ENCODE measurements around the gene RBM20.

RBM20 gene

GRCh38 chr10:110834629-110835301, 190.6 kb downstream of the RBM20 start:
- no peak for DNase-seq (ENCODE audit: low spot score)

DNA sequence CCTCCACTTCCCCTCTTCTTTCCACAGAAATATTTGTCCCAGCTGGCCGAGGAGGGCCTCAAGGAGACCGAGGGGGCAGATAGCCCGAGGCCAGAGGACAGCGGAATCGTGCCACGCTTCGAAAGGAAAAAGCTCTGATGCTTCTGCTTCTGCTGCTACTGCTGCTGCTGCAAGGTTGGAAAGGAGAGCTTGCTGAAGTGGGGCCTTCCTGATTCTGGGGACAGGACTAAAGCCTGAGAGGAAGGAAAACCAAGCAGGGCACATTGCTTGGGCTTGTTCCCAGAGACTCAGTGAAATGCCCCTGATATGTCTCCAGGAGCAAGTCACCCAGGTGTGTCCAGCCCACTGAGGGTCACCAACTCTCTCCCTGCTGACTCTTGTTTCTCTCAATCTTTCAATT, 191.7 kb downstream of the RBM20 start:
- no peak for DNase-seq (ENCODE audit: low spot score)

DNA sequence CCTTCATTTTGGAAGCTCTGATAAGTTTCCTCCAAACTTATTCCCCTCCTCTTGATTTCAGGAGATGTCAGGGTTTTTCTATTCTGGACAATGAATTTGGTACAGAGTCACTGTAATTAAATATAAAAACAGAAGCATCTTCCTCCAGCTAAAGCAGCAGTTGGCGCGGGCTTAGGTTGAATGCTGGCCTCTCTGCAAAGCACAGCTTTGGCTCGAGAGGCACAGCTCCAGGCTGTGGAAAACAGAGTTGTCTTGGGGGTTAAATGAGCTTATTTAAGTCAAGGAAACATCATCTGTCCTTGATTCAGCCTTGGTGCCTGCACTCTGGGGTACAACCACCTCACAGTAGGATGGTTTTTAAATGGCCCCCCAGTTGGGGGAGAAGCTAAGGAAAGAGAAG, 192.6 kb downstream of the RBM20 start:
- no peak for DNase-seq (ENCODE audit: low spot score)

DNA sequence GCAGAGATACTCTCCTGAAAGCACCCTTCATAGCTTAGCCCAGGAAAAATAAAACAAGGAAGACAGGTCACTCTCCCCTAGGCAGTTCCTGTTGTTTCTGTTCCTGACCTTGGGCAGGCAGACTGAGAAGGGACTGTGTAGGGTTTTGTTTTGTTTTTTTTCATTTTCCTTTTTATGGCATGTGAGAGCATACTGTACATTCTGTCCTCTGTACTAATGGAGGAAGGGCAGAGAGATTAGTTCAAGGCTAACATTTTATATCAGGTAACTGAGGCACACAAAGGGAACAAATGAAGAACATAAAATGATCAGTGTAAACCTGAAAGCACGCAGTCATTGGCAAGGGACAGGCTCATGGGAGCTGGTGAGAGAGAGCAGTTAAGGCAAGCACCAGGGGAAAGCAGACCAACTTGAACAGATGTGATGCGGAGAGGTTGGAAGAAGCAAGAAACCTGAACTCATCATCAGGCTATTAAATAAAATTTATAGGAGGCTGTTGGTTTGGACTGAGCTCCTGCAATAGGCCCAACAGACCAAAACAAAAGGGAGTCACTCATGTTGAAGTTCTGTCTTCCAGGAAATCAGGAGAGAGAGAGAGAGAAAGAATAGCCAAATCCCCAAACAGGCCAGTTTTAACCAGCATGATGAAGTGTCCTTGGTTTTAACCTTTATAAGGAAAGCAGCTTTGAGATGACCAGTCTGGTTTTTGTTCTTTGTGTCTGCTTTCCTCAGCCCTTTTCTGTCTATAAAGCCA, 193.5 kb downstream of the RBM20 start:
- no peak for DNase-seq (ENCODE audit: low spot score)

- DNase-seq (ENCODE audit: low spot score) = no peak
Observed at GRCh38 chr10:110840225-110840922, 196.2 kb downstream of the RBM20 start.

- no peak for DNase-seq (ENCODE audit: low spot score)
Observed at GRCh38 chr10:110840923-110841428, 196.8 kb downstream of the RBM20 start.

GRCh38 chr10:110841767-110842267, 197.7 kb downstream of the RBM20 start:
- no peak for DNase-seq (ENCODE audit: low spot score)

- no peak for DNase-seq (ENCODE audit: low spot score)
Observed at GRCh38 chr10:110842326-110842904, 198.3 kb downstream of the RBM20 start.

GRCh38 chr10:110843031-110843430, 198.9 kb downstream of the RBM20 start:
- no peak for DNase-seq (ENCODE audit: low spot score)

DNA sequence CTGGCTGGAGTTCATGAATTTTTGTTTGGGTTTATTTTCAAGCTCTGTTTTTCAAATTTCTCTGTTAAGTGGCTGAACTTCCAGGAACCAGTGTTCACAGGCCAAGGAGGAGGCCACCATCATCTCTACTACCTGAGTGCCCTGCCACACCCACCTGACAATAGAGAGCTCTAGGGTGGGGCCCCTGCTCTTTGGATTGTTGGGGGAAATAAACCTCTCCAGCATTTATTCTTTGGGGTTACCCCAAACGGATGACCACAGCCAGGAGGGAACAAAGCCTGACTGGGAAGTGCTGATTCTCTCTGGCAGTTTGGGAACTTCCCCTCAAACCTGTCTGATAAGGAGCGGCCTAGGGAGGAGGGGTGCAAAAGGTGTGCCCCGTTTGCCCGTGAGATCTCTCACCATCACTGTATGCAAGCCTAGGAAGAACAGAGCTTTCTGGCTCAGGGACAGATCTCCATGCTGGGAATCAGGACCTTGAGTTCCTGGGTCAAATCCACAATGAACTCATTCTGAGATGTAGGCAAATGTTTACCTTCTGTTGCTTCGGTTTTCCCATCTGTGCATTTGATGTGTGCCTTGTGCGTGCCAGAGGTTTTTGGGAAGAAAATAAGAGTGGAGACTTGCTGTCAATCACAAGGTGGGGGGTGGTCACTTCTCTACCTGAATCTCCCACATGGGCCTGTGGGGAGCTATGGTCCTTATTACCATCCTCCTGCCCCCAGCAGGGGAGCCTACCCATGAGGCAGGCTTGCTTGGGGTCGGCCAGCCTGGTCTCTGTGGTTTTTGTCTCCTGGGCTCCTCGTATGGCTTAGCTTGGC, 199.9 kb downstream of the RBM20 start:
- no peak for DNase-seq (ENCODE audit: low spot score)

GRCh38 chr10:110844617-110844881, 200.4 kb downstream of the RBM20 start:
- no peak for DNase-seq (ENCODE audit: low spot score)

DNA sequence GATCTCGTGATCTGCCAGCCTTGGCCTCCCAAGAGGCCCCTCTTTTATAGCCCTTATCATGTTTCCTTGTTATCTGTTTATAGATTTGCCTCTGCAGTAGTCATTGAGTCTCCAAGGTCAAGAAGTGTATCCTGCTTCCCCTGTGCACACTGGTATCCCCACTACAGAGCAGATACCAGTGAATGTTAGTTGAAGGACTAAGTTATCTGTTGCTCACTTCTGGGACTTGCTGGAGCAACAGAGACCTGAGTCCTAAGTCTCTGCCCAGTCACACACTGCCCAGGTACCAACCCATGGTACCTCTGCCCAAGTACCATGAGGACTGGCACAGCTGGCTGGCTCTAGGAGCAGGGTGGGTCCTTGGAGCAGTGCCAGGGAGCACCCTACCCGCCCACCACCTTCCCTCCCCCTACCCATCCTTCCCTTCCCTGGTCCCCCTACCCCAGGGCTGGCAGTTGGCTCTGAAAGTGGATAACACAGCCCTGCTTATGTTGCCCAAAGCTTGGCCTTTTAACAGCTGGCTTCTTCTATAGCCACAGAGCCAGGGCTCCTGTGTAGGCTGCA, 201.1 kb downstream of the RBM20 start:
- DNase-seq (ENCODE audit: low spot score) = no peak

GRCh38 chr10:110845756-110846620, 201.9 kb downstream of the RBM20 start:
- DNase-seq (ENCODE audit: low spot score) = no peak

DNA sequence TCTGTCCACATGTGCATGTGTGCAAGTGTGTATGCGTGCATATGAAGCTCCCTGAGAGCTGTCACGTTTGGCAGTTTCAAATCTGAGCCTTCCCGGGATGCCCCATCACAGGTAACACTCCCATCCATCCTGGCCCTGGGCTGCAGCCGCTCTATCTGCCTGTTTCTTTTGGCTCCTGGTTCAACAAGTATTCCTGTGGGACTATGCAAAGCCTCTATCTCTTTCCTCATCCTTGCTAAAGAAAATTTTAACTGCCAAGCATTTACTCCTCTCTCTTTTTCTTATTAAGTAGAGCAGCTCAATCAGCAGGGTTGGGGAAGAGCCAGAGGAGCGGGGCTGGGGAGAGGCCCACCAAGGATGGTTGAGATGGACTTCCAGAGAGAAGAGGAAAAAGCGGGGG, 203.2 kb downstream of the RBM20 start:
- DNase-seq (ENCODE audit: low spot score) = no peak

- DNase-seq (ENCODE audit: low spot score) = no peak
Observed at GRCh38 chr10:110848106-110848505, 204.0 kb downstream of the RBM20 start.

DNA sequence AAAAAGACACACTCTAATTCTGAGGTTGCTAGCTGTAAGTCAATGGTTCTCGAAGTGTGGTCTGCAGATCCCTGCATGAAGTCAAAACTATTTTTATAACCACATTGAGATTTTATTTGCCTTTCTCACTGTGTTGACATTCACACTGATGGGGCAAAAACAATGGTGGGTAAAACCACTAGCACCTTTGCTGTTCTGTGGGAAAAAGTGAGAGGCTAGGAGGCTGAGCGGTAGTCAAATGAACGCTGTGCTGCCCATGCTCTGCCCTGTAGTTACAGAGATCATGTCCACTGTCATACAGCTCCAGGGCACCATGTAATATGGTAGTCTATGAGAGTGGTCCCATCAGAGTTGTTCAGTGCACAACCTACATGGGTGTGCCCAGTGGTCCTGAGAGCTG, 206.0 kb downstream of the RBM20 start:
- no peak for DNase-seq (ENCODE audit: low spot score)

DNA sequence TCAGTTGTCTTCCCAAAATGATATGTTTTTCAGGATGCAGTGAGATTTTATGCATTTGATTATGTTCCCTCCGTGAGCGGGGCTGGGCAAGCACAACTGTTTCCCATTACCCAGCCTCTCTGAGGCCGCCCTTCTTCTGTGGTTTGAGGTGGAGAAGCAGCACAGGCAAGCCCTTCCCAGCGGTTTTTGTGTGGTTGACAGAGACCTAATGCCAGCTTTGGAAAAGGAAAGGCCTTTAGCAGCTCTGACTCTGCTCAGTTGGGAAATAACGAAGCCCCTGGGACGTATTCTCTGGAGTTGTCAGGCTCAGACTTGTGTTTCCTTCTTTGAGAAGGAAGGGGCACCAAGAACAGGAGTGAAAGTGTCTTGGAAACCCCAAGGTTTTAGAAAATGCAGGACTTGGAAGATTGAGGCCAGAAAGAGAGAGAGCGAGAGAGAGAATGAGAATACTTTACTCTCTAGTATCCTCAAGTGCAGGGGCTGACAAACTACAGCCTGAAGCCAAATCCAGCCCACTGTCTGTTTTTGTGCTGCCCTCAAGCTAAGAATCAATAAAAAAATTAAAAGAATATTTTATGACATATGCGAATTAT, 207.0 kb downstream of the RBM20 start:
- no peak for DNase-seq (ENCODE audit: low spot score)

GRCh38 chr10:110852255-110852896, 208.2 kb downstream of the RBM20 start:
- DNase-seq (ENCODE audit: low spot score) = no peak

DNA sequence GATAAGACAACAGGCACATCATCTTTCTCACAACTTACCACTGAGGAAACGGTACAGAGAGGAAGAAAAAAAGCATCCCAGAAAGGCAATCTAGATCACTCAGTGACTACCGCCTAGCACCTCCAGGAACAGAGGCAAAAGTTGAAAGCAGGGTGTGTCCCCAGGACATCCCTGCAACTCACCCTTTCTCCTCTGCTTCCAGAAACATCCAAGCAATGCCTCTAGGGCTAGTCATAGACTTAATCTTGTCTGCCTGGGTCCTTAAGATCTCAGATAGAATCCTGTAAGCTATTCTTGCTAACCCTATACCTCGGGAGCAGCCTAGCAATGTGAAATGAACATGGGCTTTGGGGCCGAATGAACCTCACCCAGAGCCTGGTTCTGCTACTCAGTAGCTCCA, 208.8 kb downstream of the RBM20 start:
- no peak for DNase-seq (ENCODE audit: low spot score)

Measured in hematopoietic multipotent progenitor cell treated with erythropoietin and hydrocortisone succinate and interleukin-3 and kit ligand, for 15 days (in vitro differentiated cells).